B cell (primary cell): ENCODE measurements around the gene APOL3. TPM values are rescaled to one million over a fixed set of nuclear protein-coding genes. Genes with fewer than 3 reads are reported as not detected.

Experiments
- ATAC-seq: fragments of 200-7000 bp; cut with Tn5 transposase; one replicate; pipeline ENCODE4 v1.10.0; 2021; ENCODE audit warnings: low read depth, mild to moderate bottlenecking, moderate number of reproducible peaks, moderate library complexity
- CTCF ChIA-PET: fragments of 350-600 bp; sonication (Branson Sonifier 250); formaldehyde crosslinking; loops from one replicate; lab custom pipeline; 2021; ENCODE audit warnings: antibody characterized with exemption, inconsistent platforms; lab: Charles Lee
- POLR2A ChIA-PET: fragments of 350-600 bp; sonication (Branson Sonifier 250); formaldehyde crosslinking; loops from one replicate; lab custom pipeline; 2021; ENCODE audit warnings: antibody characterized with exemption; lab: Charles Lee
- DNase-seq: peaks from one replicate; pipeline ENCODE4 v3.0.0; 2013
- H2AFZ ChIP-seq: 2 replicates; pipeline ENCODE4 v1.6.1; 2012; ENCODE audit warnings: mild to moderate bottlenecking, low read depth, low read length; ENCODE audit not compliant: insufficient read depth, poor library complexity, severe bottlenecking
- H3K27ac ChIP-seq, 2 donors: 1 replicate in 1 of 2; 2 replicates in 1 of 2; pipeline ENCODE4 v1.5.1; 2012 to 2013; ENCODE audit warnings: low read length in 2 of 2, mild to moderate bottlenecking in 2 of 2, moderate library complexity in 1 of 2
- H3K27me3 ChIP-seq, 4 experiments: fragments of 200-600 bp in 1 of 4; sonication (generic) in 1 of 4; replicated peaks in 1 of 4; 1 replicate in 2 of 4; 2 replicates in 2 of 4; pipeline versions ENCODE4 v1.6.1 to v1.7.0; 2013 to 2016; ENCODE audit warnings: low read length in 3 of 4, mild to moderate bottlenecking in 2 of 4, mixed read lengths in 1 of 4, moderate library complexity in 1 of 4; ENCODE audit not compliant: insufficient read depth in 4 of 4, control insufficient read depth in 3 of 4; ENCODE audit errors: control extremely low read depth in 1 of 4
- H3K36me3 ChIP-seq, 2 experiments: replicated peaks in 1 of 2; 1 replicate in 1 of 2; 2 replicates in 1 of 2; pipeline versions ENCODE4 v1.6.1 to v1.7.1; 2013; ENCODE audit warnings: low read length in 1 of 2; ENCODE audit not compliant: insufficient read depth in 2 of 2, control insufficient read depth in 1 of 2; ENCODE audit errors: control extremely low read depth in 1 of 2, extremely low read depth in 1 of 2
- H3K4me1 ChIP-seq, 2 donors: fragments of 200-600 bp in 1 of 2; sonication (generic) in 1 of 2; 1 replicate in 1 of 2; 2 replicates in 1 of 2; pipeline versions ENCODE4 v1.5.1 to v1.6.1; 2013 to 2017; ENCODE audit warnings: low read length in 2 of 2; ENCODE audit not compliant: control insufficient read depth in 2 of 2, insufficient read depth in 2 of 2
- H3K4me2 ChIP-seq: replicated peaks from 2 replicates; pipeline ENCODE3; 2012; ENCODE audit warnings: mild to moderate bottlenecking, low read depth, low read length; ENCODE audit not compliant: poor library complexity, severe bottlenecking
- H3K4me3 ChIP-seq, 5 experiments: fragments of 200-600 bp in 1 of 5; sonication (generic) in 1 of 5; 1 replicate in 3 of 5; 2 replicates in 2 of 5; pipeline versions ENCODE4 v1.5.1 to v1.7.0; 2011 to 2016; ENCODE audit warnings: low read length in 4 of 5, mild to moderate bottlenecking in 4 of 5, low read depth in 2 of 5, control low read depth in 1 of 5, moderate library complexity in 1 of 5; ENCODE audit not compliant: insufficient read depth in 1 of 5; ENCODE audit errors: control extremely low read depth in 1 of 5, extremely low read depth in 1 of 5
- H3K79me2 ChIP-seq: fragments of 200-600 bp; sonication (generic); one replicate; pipeline ENCODE4 v1.6.0; 2016; ENCODE audit warnings: low read length; ENCODE audit not compliant: control insufficient read depth, insufficient read depth
- H3K9ac ChIP-seq: fragments of 200-600 bp; sonication (generic); 2 replicates; pipeline ENCODE4 v1.6.1; 2017; ENCODE audit warnings: mild to moderate bottlenecking, low read length, moderate library complexity
- H3K9me3 ChIP-seq, 3 donors: one replicate each; pipeline versions ENCODE4 v1.6.1 to v1.7.1; 2013; ENCODE audit warnings: low read length in 2 of 3; ENCODE audit not compliant: control insufficient read depth in 2 of 3, insufficient read depth in 1 of 3; ENCODE audit errors: control extremely low read depth in 1 of 3
- H4K20me1 ChIP-seq: 2 replicates; pipeline ENCODE4 v1.6.0; 2012; ENCODE audit warnings: mild to moderate bottlenecking, low read length; ENCODE audit not compliant: insufficient read depth, control insufficient read depth, poor library complexity, severe bottlenecking
- H3K27ac Mint-ChIP-seq: one replicate; pipeline ENCODE4 v1.8.0; 2021; ENCODE audit warnings: mixed read lengths
- H3K27me3 Mint-ChIP-seq: one replicate; pipeline ENCODE4 v1.8.0; 2021; ENCODE audit warnings: mixed read lengths
- H3K4me1 Mint-ChIP-seq: one replicate; pipeline ENCODE4 v1.8.0; 2021; ENCODE audit warnings: mixed read lengths
- H3K4me3 Mint-ChIP-seq: one replicate; pipeline ENCODE4 v1.8.0; 2021; ENCODE audit warnings: mixed read lengths
- H3K9me3 Mint-ChIP-seq: one replicate; pipeline ENCODE4 v1.8.0; 2022; ENCODE audit warnings: mixed read lengths; ENCODE audit not compliant: insufficient read depth
- CTCF ChIP-seq: fragments of 200-600 bp; IDR thresholded peaks from one replicate; pipeline ENCODE4 v1.8.0; 2022; ENCODE audit warnings: antibody characterized with exemption, mild to moderate bottlenecking
- EZH2 ChIP-seq: IDR thresholded peaks from 2 replicates; pipeline ENCODE4 v1.6.1; 2012; ENCODE audit warnings: borderline replicate concordance, low read depth, mild to moderate bottlenecking, moderate library complexity, low read length; ENCODE audit not compliant: insufficient read depth, poor library complexity, severe bottlenecking
- WGBS: methylation state at CpG from one replicate; pipeline ENCODE4 v1.1.5; 2013; ENCODE audit warnings: missing lambda C conversion rate; ENCODE audit not compliant: insufficient coverage; 5-methylcytosine and 5-hydroxymethylcytosine counted together
- intact Hi-C: fragments of 100-400 bp; cut with micrococcal nuclease; formaldehyde crosslinking; loops from one replicate; pipeline ENCODE4 v1.10.0; 2022
- polyA plus RNA-seq: library from polyadenylated mRNA; depleted of rRNA; stranded (reverse); fragments of >200 nt; gene quantifications from 2 replicates; pipeline ENCODE4 v1.2.3, GENCODE V29; 2012
- total RNA-seq, 2 donors: library from RNA; stranded (reverse); fragments of 120-200 nt in 1 of 2; gene quantifications; 1 replicate in 1 of 2; 2 replicates in 1 of 2; pipeline versions ENCODE4 v1.2.3 to v1.2.4, GENCODE V29; 2013 to 2022

APOL3 gene
- total and polyA plus RNA-seq, 2 donors (not counting 1 experiment from before 2014, with no cell fraction given), result 55.0 to 97.2 TPM

- TF ChIP-seq EZH2 (no peak), CTCF (peak; percentile 91)
- no peak overlapping the region for H3K4me3 Mint-ChIP-seq
- no peaks in the 10 kb centered on the region for H3K79me2 ChIP-seq
- ATAC-seq (peak; percentile 98), DNase-seq (peak; percentile 86)
- no peaks in the 10 kb centered on the region for H3K27me3 ChIP-seq
- H3K9ac ChIP-seq, result no peak overlapping the region
- H3K4me1 Mint-ChIP-seq, result peaks cover 5% of the 10 kb centered on the region
- peaks cover 3% of the 10 kb centered on the region for H3K27me3 Mint-ChIP-seq
- H3K27ac Mint-ChIP-seq, result no peak overlapping the region
- H3K36me3 ChIP-seq, result no peaks in the 10 kb centered on the region
- no peak overlapping the region for H3K4me2 ChIP-seq
- H4K20me1 ChIP-seq, result no peaks in the 10 kb centered on the region
- H3K4me3 ChIP-seq, result no peak overlapping the region
- no peak overlapping the region for H3K27ac ChIP-seq
- H3K4me1 ChIP-seq, result peaks cover 0 to 5% of the 10 kb centered on the region in 2 donors
- ChIA-PET POLR2A (interaction anchor here (1.2 kb wide), 1 partner anchor 35 kb away, joined by 3 read pairs; no protein-coding TSS in a partner anchor), CTCF (interaction anchor here (0.5 to 12.3 kb wide), 14 partner anchors 9 to 549 kb away, joined by 3 to 182 read pairs (median 5); partner anchors contain the start of genes APOL2 and APOL3)
- no peaks in the 10 kb centered on the region for H3K9me3 Mint-ChIP-seq
- H3K9me3 ChIP-seq, result no peaks in the 10 kb centered on the region
- intact Hi-C loops, result loop anchor here (1.0 to 2.0 kb wide), 2 partner anchors 23 to 114 kb away; no protein-coding TSS in a partner anchor
- 59% methylated on average over 20 of the region's 22 CpGs for WGBS
- H2AFZ ChIP-seq, result no peak overlapping the region
Measured at GRCh38 chr22:36180038-36180880, 19.7 kb upstream of the APOL3 start.

- Mint-ChIP-seq H3K27me3 (no peaks in the 10 kb centered on the region), H3K4me1 (peaks cover 5% of the 10 kb centered on the region), H3K27ac (no peak overlapping the region), H3K4me3 (no peak overlapping the region), H3K9me3 (no peaks in the 10 kb centered on the region)
- Histone ChIP-seq H3K9ac (no peak overlapping the region), H4K20me1 (no peaks in the 10 kb centered on the region), H3K4me1 (peaks cover 0 to 5% of the 10 kb centered on the region in 2 donors), H3K9me3 (no peaks in the 10 kb centered on the region), H3K4me2 (no peak overlapping the region), H3K27ac (no peak overlapping the region), H3K79me2 (no peaks in the 10 kb centered on the region), H3K4me3 (no peak overlapping the region), H3K36me3 (no peaks in the 10 kb centered on the region), H2AFZ (no peak overlapping the region), H3K27me3 (no peaks in the 10 kb centered on the region)
- no peak for DNase-seq
- TF ChIP-seq EZH2, result no peak
- TF ChIP-seq CTCF, result no peak
- no peak for ATAC-seq
- ChIA-PET CTCF (interaction anchor here (1.8 to 12.3 kb wide), 5 partner anchors 17 to 246 kb away, joined by 5 to 182 read pairs (median 9); partner anchors contain the start of gene APOL3), POLR2A (no interaction called here)
- intact Hi-C loops, result no loop called here
- WGBS, result 81% methylated on average over 2 of the region's 3 CpGs
Measured at GRCh38 chr22:36177160-36177559, 16.6 kb upstream of the APOL3 start.
